GM23338 (cell line): ENCODE measurements around the gene POLA2. TPM values are rescaled to one million over a fixed set of nuclear protein-coding genes. Genes with fewer than 3 reads are reported as not detected.

ENCODE experiments used
- ATAC-seq: fragments of 200-7000 bp; cut with Tn5 transposase; 3 replicates; pipeline ENCODE4 v1.9.1; 2020
- DNase-seq: peaks from one replicate; pipeline ENCODE4 v3.0.0-alpha.2; 2015; ENCODE audit warnings: low spot score
- H2AFZ ChIP-seq: fragments of 200-600 bp; sonication (generic); 2 replicates; pipeline ENCODE4 v1.8.0; 2016; ENCODE audit warnings: antibody characterized with exemption, mild to moderate bottlenecking, moderate library complexity
- H3F3A ChIP-seq: fragments of 200-600 bp; sonication (generic); replicated peaks from 2 replicates; pipeline ENCODE4 v1.8.0; 2017; ENCODE audit warnings: antibody characterized with exemption, mixed run types, low read depth
- H3K27ac ChIP-seq: fragments of 200-600 bp; sonication (generic); 2 replicates; pipeline ENCODE4 v1.6.1; 2016; ENCODE audit warnings: low read depth
- H3K27me3 ChIP-seq: fragments of 200-600 bp; sonication (generic); 2 replicates; pipeline ENCODE4 v1.8.0; 2016; ENCODE audit warnings: mild to moderate bottlenecking, mixed run types, moderate library complexity; ENCODE audit not compliant: insufficient read depth
- H3K36me3 ChIP-seq: fragments of 200-600 bp; sonication (generic); 2 replicates; pipeline ENCODE4 v1.8.0; 2016; ENCODE audit warnings: mild to moderate bottlenecking; ENCODE audit not compliant: insufficient read depth
- H3K4me1 ChIP-seq: fragments of 200-600 bp; sonication (generic); 2 replicates; pipeline ENCODE4 v1.8.0; 2016; ENCODE audit warnings: mild to moderate bottlenecking, moderate library complexity; ENCODE audit not compliant: insufficient read depth
- H3K4me2 ChIP-seq: fragments of 200-600 bp; sonication (generic); 2 replicates; pipeline ENCODE4 v1.7.1; 2017; ENCODE audit warnings: mixed run types
- H3K4me3 ChIP-seq: fragments of 200-600 bp; sonication (generic); 2 replicates; pipeline ENCODE4 v1.6.1; 2016; ENCODE audit warnings: mixed run types
- H3K79me2 ChIP-seq: fragments of 200-600 bp; sonication (generic); replicated peaks from 2 replicates; pipeline ENCODE4 v1.8.0; 2017; ENCODE audit warnings: mild to moderate bottlenecking; ENCODE audit not compliant: insufficient read depth
- H3K9me2 ChIP-seq: fragments of 200-600 bp; sonication (generic); 2 replicates; pipeline ENCODE4 v1.8.0; 2017; ENCODE audit not compliant: insufficient read depth
- H4K20me1 ChIP-seq: fragments of 200-600 bp; sonication (generic); replicated peaks from 2 replicates; pipeline ENCODE4 v1.8.0; 2017; ENCODE audit warnings: mild to moderate bottlenecking; ENCODE audit not compliant: insufficient read depth
- H3K27ac Mint-ChIP-seq: 2 replicates; pipeline ENCODE4 v1.8.0; 2020; ENCODE audit warnings: inconsistent platforms, mild to moderate bottlenecking, moderate library complexity, mixed read lengths
- H3K27me3 Mint-ChIP-seq: 3 replicates; pipeline ENCODE4 v1.8.0; 2022; ENCODE audit warnings: low read depth, mild to moderate bottlenecking, moderate library complexity, mixed read lengths, inconsistent platforms; ENCODE audit not compliant: insufficient read depth, poor library complexity
- H3K36me3 Mint-ChIP-seq: 3 replicates; pipeline ENCODE4 v1.8.0; 2021; ENCODE audit warnings: low read depth, mild to moderate bottlenecking, inconsistent platforms, moderate library complexity, mixed read lengths
- H3K4me1 Mint-ChIP-seq: 3 replicates; pipeline ENCODE4 v1.8.0; 2020; ENCODE audit warnings: mild to moderate bottlenecking, inconsistent platforms, mixed read lengths
- H3K4me3 Mint-ChIP-seq: 3 replicates; pipeline ENCODE4 v1.8.0; 2021; ENCODE audit warnings: moderate library complexity, mild to moderate bottlenecking, inconsistent platforms, mixed read lengths
- H3K9me3 Mint-ChIP-seq: 3 replicates; pipeline ENCODE4 v1.8.0; 2020; ENCODE audit warnings: moderate library complexity, mild to moderate bottlenecking, inconsistent platforms, mixed read lengths
- CREB1 ChIP-seq: fragments of 250-450 bp; sonication (Bioruptor Pico); IDR thresholded peaks from 2 replicates; pipeline ENCODE4 v1.5.0; 2020; ENCODE audit warnings: low read depth, mild to moderate bottlenecking, moderate library complexity
- CTCF ChIP-seq, 2 experiments: fragments of 200-600 bp in 1 of 2; sonication (generic) in 1 of 2; conservative IDR thresholded peaks; 2 replicates each; pipeline versions ENCODE4 v1.5.1 to v1.6.1; 2016 to 2017; ENCODE audit warnings: antibody characterized with exemption in 2 of 2, low read depth in 2 of 2, mild to moderate bottlenecking in 2 of 2, moderate library complexity in 1 of 2
- ETS1 ChIP-seq: IDR thresholded peaks from 2 replicates; pipeline ENCODE4 v1.6.1; 2016; ENCODE audit warnings: antibody characterized with exemption
- EZH2 ChIP-seq: fragments of 200-600 bp; sonication (generic); IDR thresholded peaks from one replicate; pipeline ENCODE4 v1.8.0; 2017; ENCODE audit warnings: antibody characterized with exemption, mild to moderate bottlenecking, low read depth; ENCODE audit not compliant: unreplicated experiment
- EZH2phosphoT487 ChIP-seq: fragments of 200-600 bp; sonication (generic); IDR thresholded peaks from one replicate; pipeline ENCODE4 v1.8.1; 2018; ENCODE audit warnings: antibody characterized with exemption; ENCODE audit not compliant: unreplicated experiment
- JUNB ChIP-seq: IDR thresholded peaks from one replicate; pipeline ENCODE4 v1.6.1; 2016; ENCODE audit warnings: antibody characterized with exemption; ENCODE audit not compliant: unreplicated experiment
- NANOG ChIP-seq: IDR thresholded peaks from 2 replicates; pipeline ENCODE4 v1.6.1; 2016; ENCODE audit warnings: antibody characterized with exemption, borderline replicate concordance
- POLR2AphosphoS5 ChIP-seq: IDR thresholded peaks from 2 replicates; pipeline ENCODE4 v1.6.1; 2016; ENCODE audit warnings: antibody characterized with exemption, low read depth
- REST ChIP-seq: IDR thresholded peaks from one replicate; pipeline ENCODE4 v1.6.1; 2018; ENCODE audit warnings: antibody characterized with exemption; ENCODE audit not compliant: unreplicated experiment
- STAT1 ChIP-seq: IDR thresholded peaks from one replicate; pipeline ENCODE4 v1.6.1; 2016; ENCODE audit warnings: antibody characterized with exemption; ENCODE audit not compliant: unreplicated experiment
- ZNF114 ChIP-seq: fragments of 250-450 bp; sonication (Bioruptor Pico); IDR thresholded peaks from 2 replicates; pipeline ENCODE4 v1.5.0; 2020; ENCODE audit warnings: mild to moderate bottlenecking, moderate library complexity
- ZNF331 ChIP-seq: fragments of 250-450 bp; sonication (Bioruptor Pico); IDR thresholded peaks from 2 replicates; pipeline ENCODE4 v1.5.0; 2020; ENCODE audit warnings: low read depth, mild to moderate bottlenecking, moderate library complexity
- ZNF462 ChIP-seq: fragments of 250-450 bp; sonication (Bioruptor Pico); IDR thresholded peaks from 2 replicates; pipeline ENCODE4 v1.5.0; 2020; ENCODE audit warnings: mild to moderate bottlenecking, moderate library complexity
- polyA plus RNA-seq: library from polyadenylated mRNA; unstranded; fragments of >200 nt; fragmentation: Nextera tagmentation; extraction: Ambion mirVana; gene quantifications from 2 replicates; pipeline ENCODE4 v1.2.1, GENCODE V29; 2016
- total RNA-seq: library from RNA; depleted of rRNA; stranded (reverse); fragments of >200 nt; shearing (Covaris generic); gene quantifications from 2 replicates; pipeline ENCODE4 v1.2.3, GENCODE V29; 2014

POLA2 gene
- total and polyA plus RNA-seq, 2 experiments from 2014 or later, result 22.5 to 30.4 TPM

GRCh38 chr11:65311170-65311678 lies 49.5 kb downstream of the POLA2 start:
- DNase-seq, result no peak
- Mint-ChIP-seq H3K9me3 (no peaks in the 10 kb centered on the region), H3K27me3 (peaks cover 36% of the 10 kb centered on the region), H3K27ac (no peak overlapping the region), H3K36me3 (no peaks in the 10 kb centered on the region), H3K4me1 (peaks cover 21% of the 10 kb centered on the region), H3K4me3 (no peak overlapping the region)
- no peaks in the 10 kb centered on the region for H3K9me2 ChIP-seq
- peaks cover 19% of the 10 kb centered on the region for H3F3A ChIP-seq
- H3K27me3 ChIP-seq, result peaks cover 14% of the 10 kb centered on the region
- peaks cover 3% of the 10 kb centered on the region; the same call in 1 of the 2 replicates for H4K20me1 ChIP-seq
- no peak for ATAC-seq
- H3K36me3 ChIP-seq, result no peaks in the 10 kb centered on the region
- H3K4me3 ChIP-seq, result no peak overlapping the region
- H3K27ac ChIP-seq, result no peak overlapping the region
- H3K4me1 ChIP-seq, result peaks cover 24% of the 10 kb centered on the region
- no peak overlapping the region for H3K4me2 ChIP-seq
- peaks cover 5% of the 10 kb centered on the region for H3K79me2 ChIP-seq
- TF ChIP-seq CREB1 (CRISPR knock-in tag), result no peak
- TF ChIP-seq ETS1, result no peak
- no peak for TF ChIP-seq EZH2
- no peak for TF ChIP-seq ZNF331 (CRISPR knock-in tag)
- no peak for TF ChIP-seq ZNF114
- no peak for TF ChIP-seq STAT1
- no peak for TF ChIP-seq POLR2AphosphoS5
- TF ChIP-seq ZNF462 (CRISPR knock-in tag), result no peak
- no peak for TF ChIP-seq NANOG
- TF ChIP-seq JUNB, result no peak
- no peak for TF ChIP-seq REST
- TF ChIP-seq CTCF (conservative IDR thresholded peaks at IDR 0.05; ENCODE audit: low read depth in 2 of 2), result no peak
- no peak for TF ChIP-seq EZH2phosphoT487
- H2AFZ ChIP-seq, result no peak overlapping the region
